Colon (tissue), 2 donors: ENCODE results near the gene FBXW7.

ENCODE experiments used
- FAIRE-seq: peaks from 2 replicates; lab custom pipeline; 2012; peaks lifted over from hg19 to GRCh38; lab: Jason Lieb, UNC
- donor health status: control.
- donor health status: control.

Gene FBXW7

GRCh38 chr4:152369902-152370295 is 166.0 kb downstream of the FBXW7 start:
- no peak for FAIRE-seq

- peak; percentile 68 for FAIRE-seq
Observed at GRCh38 chr4:152369203-152369901, 166.5 kb downstream of the FBXW7 start.

DNA sequence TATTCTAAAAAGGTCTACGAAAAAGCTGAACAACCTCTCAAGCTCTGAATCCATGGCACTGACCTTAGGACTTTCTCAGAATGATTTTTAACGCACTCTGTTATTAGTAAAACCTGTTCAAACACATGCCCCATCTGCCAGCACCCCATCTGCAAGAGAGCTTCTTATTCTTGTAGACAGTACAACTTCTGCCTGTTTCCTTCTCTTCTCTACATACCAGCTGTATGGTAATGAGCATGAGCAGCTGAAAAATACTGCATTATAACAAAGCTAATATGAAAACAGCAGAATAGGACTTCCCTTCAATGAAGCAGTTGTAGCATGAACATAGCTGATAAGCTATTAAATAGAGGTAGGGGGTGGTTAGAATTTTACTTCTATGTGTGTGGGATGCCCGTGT is 167.9 kb downstream of the FBXW7 start:
- FAIRE-seq: no peak

DNA sequence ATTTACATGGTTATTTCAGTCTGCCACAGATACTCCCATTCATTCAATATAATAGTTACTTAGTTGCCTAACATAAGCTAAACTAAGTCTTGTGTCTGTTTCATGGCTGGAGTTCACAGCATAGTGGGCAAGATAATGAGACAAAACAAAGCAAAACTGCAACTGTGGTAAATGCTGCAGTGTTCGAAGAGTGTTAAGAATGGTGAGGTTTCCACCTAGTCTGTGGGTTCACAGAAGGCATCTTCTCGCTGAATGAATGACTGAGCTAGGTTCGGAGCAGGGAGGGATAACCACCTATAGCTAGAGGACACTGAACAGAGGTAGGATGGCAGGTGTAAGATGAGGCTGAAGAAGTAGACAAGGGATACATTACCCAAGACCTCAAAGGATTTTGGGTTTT is 171.0 kb downstream of the FBXW7 start:
- FAIRE-seq: no peak

GRCh38 chr4:152364383-152364782 is 171.5 kb downstream of the FBXW7 start:
- no peak for FAIRE-seq

- FAIRE-seq: no peak
Observed at GRCh38 chr4:152363904-152364303, 172.0 kb downstream of the FBXW7 start.

GRCh38 chr4:152363086-152363485 is 172.8 kb downstream of the FBXW7 start:
- no peak for FAIRE-seq

DNA sequence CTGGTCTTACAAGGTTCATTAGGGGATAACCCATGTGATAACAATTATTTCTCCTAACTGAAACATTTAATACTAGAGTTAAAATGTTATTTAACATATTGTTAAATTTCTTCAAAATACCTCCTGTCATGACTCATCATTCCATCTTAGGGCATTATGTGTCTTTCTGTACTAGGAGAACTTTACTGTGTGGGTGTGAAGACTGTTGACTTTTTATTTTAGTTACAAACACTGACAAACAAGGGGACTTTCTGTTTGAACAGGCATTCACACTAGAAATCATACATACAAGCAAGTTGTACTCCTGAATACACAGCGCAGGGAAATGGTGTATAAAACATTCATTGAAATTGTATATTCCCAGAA is 175.9 kb downstream of the FBXW7 start:
- FAIRE-seq: no peak

DNA sequence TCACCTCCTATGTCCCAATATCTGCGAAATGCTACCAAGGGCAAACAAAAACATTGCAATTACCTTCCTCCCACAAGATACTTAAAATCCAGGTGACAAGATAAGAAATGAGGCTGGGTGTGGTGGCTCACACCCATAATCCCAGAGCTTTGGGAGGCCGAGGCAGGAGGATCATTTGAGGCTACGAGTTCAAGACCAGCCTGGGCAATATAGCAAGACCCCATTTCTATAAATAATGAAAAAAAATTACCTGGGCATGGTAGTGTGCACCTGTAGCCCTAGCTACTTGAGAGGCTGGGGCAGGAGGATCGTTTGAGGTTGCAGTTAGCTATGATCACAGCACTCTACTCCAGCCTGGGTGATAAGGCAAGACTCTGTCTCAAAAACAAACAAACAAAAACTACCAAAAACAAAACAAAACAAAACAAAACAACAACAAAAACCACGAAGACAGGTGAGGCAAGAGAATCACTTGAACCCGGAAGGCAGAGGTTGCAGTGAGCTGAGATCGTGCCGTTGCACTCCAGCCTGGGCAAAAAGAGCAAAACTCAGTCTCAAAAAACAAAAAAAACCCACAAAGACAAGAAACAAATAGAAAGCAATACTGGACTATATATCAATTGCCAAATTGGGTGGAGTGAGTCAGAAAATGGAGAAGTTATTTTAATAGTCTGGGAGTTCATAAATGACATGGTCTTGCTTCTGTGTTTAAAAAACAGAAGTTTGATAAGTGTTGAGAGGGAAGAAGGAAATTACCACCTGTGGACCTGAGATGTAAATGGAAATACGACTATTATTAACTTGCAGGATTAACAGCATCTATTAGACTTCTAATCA is 176.5 kb downstream of the FBXW7 start:
- FAIRE-seq: no peak

- FAIRE-seq: no peak
Observed at GRCh38 chr4:152357206-152357605, 178.7 kb downstream of the FBXW7 start.

DNA sequence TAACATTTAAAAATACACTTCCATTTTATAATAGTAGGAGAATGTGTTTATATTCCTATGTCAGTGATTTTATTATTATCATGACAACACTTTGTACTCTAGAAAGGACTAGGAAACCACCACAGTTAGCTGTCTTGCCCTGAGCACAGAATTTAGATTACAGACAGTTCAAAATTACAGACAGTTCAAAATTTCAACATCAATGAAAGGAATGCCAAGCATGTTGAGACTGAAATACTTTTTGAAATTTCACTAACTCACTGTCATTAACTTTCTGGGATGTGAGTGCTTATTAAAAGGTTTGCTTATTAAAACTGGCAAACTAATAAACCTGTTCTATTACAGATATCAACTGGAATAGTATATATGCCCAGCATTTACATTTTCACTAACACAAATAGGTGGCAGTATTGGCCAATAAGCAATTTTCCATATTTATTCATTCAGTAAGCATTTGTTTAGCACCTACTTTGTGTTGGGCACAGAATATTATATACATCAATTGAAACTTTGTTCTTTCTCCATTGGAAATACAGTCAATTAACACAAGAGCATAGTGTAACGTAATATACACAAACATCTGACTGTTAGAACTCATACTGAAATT is 179.4 kb downstream of the FBXW7 start:
- no peak for FAIRE-seq

- no peak for FAIRE-seq
Observed at GRCh38 chr4:152352622-152353116, 183.2 kb downstream of the FBXW7 start.

DNA sequence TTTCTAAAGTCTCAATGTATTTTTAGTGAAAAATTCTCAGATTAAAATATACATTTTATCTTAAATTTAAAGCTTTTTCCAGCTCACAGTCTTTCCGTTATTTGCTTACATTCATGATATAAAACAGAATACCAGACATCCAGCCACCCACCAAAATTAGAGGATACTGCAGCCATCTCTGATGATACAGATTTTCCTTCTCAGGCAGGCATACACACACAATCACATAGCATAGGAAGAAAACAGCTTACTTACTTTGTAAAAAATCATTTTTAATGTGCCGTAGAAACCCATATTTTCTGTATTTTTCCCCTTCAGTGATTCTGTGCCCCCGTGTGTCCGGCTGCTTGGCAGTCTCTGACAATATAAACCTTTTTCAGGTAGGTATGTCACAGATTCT is 183.7 kb downstream of the FBXW7 start:
- no peak for FAIRE-seq

DNA sequence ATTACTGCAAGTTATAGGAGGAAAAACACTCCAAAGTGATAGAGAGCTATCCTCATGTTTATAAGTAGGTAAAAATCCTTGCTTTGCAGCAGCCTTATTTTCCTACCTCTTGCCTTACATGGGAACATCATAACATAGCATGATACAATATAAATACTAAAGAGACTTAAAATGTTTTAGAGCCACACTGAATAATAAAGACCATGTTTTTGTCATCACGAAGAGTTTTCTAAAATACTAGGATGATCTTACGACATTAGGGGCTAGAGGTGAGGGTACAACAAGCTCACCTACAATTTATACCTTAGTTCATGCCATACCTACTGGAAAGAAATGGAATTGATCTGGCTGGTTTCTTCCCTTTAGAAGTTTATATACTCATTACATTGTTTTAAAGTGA is 184.8 kb downstream of the FBXW7 start:
- peak; percentile 43 for FAIRE-seq

GRCh38 chr4:152348670-152349069 is 187.2 kb downstream of the FBXW7 start:
- FAIRE-seq: no peak

- no peak for FAIRE-seq
Observed at GRCh38 chr4:152346979-152347378, 188.9 kb downstream of the FBXW7 start.

- no peak for FAIRE-seq
Observed at GRCh38 chr4:152346526-152346925, 189.4 kb downstream of the FBXW7 start.

DNA sequence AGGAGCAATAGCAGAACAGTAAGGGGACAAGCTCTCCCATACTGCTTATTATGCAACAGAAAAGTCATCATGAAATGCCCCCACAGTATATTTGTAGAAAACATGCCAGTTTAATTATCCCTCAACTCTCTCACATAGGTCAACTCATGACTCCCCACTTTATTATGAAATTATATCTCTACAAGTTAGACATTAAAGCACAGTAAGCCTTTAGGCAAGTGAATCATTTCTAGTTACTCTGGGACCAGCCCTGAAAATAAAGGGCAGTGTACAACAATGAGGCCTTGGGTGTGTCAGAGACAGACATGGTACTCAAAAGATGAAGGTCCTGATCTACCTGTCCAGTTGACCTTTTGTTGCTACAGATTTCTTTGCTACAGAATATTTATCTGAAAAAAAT is 191.9 kb downstream of the FBXW7 start:
- no peak for FAIRE-seq

GRCh38 chr4:152342293-152342692 is 193.6 kb downstream of the FBXW7 start:
- no peak for FAIRE-seq

DNA sequence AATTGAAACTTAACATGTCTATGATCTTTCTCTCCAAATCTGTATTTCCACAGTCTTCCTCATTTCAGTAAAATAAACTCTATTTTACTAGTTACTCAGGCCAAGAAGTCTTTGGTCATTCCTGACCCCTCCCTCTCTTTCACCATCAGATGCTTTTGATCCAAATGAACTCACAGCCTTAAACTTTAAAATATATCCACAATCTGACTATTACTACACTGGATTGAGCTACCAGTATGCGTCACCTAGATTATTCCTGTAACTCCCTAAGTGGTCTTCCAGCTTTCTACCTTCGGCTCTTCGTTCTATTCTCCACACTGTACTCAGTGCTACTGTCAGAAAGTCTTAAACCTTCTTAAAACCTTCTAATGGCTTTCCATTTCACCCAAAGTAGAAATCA is 195.1 kb downstream of the FBXW7 start:
- no peak for FAIRE-seq

GRCh38 chr4:152339576-152339975 is 196.3 kb downstream of the FBXW7 start:
- FAIRE-seq: no peak

DNA sequence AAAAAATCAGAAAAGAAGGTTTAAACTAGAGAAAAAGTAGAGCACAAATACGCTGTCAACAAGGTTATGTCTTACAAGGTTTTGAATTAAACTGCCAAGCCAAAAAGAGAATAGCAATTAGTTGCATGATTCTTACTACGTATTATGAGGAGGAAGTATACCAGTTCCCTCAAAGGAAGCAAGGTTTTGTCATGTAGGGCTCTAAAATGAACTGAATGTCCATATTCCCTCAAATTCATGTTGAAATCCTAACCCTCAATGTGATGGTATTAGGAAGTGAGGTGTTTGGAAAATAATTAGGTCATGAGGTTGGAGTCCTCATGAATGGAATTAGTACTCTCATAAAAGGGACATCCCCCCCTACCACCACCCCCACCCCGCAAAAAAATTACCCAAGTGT is 201.0 kb downstream of the FBXW7 start:
- FAIRE-seq: no peak

GRCh38 chr4:152331042-152331441 is 204.8 kb downstream of the FBXW7 start:
- no peak for FAIRE-seq
